AG20443 (cell line): Measurements from ENCODE around the gene USP17L5.
"Not testable (repeated sequence)": the region's sequence is repeated elsewhere in the genome, so short reads cannot be mapped to it uniquely, and the experiment has no call there.

ENCODE experiments used
- DNase-seq: peaks from one replicate; pipeline ENCODE4 v3.0.0; 2012; ENCODE audit warnings: low spot score, mixed read lengths

The USP17L5 gene

DNA sequence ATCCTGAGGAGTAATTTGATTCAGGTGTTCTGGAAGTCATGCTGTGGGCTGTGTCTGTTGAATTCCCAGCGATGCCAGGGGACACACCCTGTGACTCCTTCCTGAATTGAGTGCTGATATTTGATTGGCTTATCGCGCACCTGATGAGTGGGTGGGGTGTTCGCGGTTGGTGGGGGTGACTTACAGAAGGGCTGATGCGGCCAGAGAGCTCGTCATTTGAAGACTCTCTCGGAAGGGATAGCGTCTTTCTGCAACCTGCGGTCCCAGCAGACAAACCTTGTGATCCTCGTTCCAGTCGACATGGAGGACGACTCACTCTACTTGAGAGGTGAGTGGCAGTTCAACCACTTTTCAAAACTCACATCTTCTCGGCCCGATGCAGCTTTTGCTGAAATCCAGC lies at the start of gene USP17L5:
USP17L5 (plus strand) TSS at position 301 of the 400 bp plus-strand sequence; CDS start at position 301, 0 bp downstream.
- not testable (repeated sequence) for DNase-seq

GRCh38 chr4:9324191-9324590 lies 15.0 kb upstream of the USP17L5 start:
- DNase-seq = not testable (repeated sequence)

GRCh38 chr4:9324865-9325264 lies 14.3 kb upstream of the USP17L5 start, which contains the start of gene USP17L24:
USP17L24 (plus strand) TSS chr4:9325165; CDS start chr4:9325165, 0 bp downstream.
- DNase-seq = not testable (repeated sequence)

DNA sequence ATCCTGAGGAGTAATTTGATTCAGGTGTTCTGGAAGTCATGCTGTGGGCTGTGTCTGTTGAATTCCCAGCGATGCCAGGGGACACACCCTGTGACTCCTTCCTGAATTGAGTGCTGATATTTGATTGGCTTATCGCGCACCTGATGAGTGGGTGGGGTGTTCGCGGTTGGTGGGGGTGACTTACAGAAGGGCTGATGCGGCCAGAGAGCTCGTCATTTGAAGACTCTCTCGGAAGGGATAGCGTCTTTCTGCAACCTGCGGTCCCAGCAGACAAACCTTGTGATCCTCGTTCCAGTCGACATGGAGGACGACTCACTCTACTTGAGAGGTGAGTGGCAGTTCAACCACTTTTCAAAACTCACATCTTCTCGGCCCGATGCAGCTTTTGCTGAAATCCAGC lies 9.6 kb upstream of the USP17L5 start, which contains the start of gene USP17L25:
USP17L25 (plus strand) TSS at position 301 of the 400 bp plus-strand sequence; CDS start at position 301, 0 bp downstream.
- not testable (repeated sequence) for DNase-seq

GRCh38 chr4:9334358-9334757 lies 4.8 kb upstream of the USP17L5 start, which contains the start of gene USP17L26:
USP17L26 (plus strand) TSS chr4:9334658; CDS start chr4:9334658, 0 bp downstream.
- DNase-seq = not testable (repeated sequence)

- DNase-seq = not testable (repeated sequence)
Measured at GRCh38 chr4:9343848-9344247, 4.6 kb downstream of the USP17L5 start, which contains the start of gene USP17L27. USP17L27 (plus strand) TSS chr4:9344148; CDS start chr4:9344148, 0 bp downstream.

- DNase-seq = not testable (repeated sequence)
Measured at GRCh38 chr4:9348593-9348992, 9.4 kb downstream of the USP17L5 start, which contains the start of gene USP17L28. USP17L28 (plus strand) TSS chr4:9348893; CDS start chr4:9348893, 0 bp downstream.

DNA sequence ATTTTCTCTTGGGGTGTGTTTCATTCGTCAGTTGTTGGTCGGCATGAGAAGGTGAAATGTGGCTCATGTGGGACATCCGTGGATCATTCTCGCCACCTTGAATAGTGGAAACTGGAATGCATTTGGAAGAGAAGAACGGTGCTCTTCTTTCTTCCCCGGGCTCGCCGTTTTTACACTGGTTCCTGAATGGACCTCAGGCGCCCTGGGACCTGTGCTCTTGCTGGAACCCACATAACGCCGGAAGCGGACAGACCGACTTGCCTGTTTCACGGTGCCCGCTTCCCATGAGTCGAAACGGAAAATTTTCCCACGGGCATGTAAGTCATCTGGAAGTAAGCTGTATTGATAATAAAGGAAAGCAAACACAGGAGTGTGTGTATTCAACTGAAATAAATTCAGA lies 11.7 kb downstream of the USP17L5 start:
- not testable (repeated sequence) for DNase-seq

DNA sequence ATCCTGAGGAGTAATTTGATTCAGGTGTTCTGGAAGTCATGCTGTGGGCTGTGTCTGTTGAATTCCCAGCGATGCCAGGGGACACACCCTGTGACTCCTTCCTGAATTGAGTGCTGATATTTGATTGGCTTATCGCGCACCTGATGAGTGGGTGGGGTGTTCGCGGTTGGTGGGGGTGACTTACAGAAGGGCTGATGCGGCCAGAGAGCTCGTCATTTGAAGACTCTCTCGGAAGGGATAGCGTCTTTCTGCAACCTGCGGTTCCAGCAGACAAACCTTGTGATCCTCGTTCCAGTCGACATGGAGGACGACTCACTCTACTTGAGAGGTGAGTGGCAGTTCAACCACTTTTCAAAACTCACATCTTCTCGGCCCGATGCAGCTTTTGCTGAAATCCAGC lies 14.1 kb downstream of the USP17L5 start, which contains the start of gene USP17L29:
USP17L29 (plus strand) TSS at position 301 of the 400 bp plus-strand sequence; CDS start at position 301, 0 bp downstream.
- not testable (repeated sequence) for DNase-seq

DNA sequence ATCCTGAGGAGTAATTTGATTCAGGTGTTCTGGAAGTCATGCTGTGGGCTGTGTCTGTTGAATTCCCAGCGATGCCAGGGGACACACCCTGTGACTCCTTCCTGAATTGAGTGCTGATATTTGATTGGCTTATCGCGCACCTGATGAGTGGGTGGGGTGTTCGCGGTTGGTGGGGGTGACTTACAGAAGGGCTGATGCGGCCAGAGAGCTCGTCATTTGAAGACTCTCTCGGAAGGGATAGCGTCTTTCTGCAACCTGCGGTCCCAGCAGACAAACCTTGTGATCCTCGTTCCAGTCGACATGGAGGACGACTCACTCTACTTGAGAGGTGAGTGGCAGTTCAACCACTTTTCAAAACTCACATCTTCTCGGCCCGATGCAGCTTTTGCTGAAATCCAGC lies 23.6 kb downstream of the USP17L5 start, which contains the start of gene USP17L30:
USP17L30 (plus strand) TSS at position 301 of the 400 bp plus-strand sequence; CDS start at position 301, 0 bp downstream.
- not testable (repeated sequence) for DNase-seq

- not testable (repeated sequence) for DNase-seq
Measured at GRCh38 chr4:9379881-9380280, 40.7 kb downstream of the USP17L5 start.

GRCh38 chr4:9381012-9381534 lies 41.9 kb downstream of the USP17L5 start:
- peak; percentile 34 for DNase-seq

DNA sequence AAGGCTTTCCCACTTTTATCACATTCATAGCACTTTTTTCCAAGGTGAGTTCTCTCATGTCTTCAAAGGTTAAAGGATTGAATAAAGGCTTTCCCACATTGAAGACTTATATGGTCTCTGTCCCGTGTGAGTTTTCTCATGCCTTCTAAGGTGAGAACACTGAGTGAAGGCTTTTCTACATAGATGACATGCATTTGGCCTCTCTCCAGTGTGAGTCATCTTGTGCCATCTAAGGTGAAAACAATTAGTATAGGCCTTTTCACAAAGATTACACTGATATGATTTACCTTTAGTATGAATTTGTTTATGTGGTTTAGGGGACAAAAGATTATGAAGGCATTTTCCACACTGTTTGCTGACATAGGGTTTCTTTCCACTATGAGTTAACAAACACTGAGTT lies 44.9 kb downstream of the USP17L5 start:
- no peak for DNase-seq

GRCh38 chr4:9389001-9389400 lies 49.8 kb downstream of the USP17L5 start:
- DNase-seq = not testable (repeated sequence)
